ENCODE data around the gene B4GALT5.

B4GALT5 gene

DNA sequence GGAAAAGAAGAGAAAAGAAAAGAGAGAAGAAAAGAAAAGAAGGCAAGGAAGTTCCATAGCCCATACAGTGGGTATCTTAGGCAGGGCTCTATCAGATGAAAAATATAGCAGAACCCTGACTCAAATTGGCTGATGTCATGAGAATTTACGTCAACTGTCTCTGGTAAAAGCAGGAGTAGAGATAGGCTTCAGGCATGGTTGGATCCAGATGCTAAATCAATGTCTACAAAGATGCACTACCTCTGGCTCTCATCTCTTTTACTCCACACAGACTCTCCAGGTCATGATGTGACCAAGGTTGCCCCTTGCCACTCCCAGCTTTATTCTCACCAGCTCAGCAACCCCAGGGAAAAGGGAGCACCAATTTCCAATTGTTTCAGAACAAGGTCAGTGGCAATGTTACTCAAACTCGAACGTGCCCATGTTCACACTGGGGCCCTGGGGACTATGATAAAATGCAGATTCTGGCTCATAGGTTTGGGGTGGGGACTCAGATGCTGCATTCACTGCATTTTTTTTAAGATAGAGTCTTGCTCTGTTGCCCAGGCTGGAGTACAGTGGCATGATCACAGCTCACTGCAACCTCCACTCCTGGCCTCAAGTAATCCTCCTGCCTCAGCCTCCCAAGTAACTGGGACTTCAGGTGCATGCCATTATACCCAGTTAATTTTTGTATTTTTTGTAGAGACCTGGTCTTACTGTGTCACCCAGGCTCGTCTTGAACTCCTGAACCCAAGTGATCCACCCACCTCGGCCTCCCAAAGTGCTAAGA is 112.3 kb downstream of the B4GALT5 start:
- no peak for DNase-seq

DNA sequence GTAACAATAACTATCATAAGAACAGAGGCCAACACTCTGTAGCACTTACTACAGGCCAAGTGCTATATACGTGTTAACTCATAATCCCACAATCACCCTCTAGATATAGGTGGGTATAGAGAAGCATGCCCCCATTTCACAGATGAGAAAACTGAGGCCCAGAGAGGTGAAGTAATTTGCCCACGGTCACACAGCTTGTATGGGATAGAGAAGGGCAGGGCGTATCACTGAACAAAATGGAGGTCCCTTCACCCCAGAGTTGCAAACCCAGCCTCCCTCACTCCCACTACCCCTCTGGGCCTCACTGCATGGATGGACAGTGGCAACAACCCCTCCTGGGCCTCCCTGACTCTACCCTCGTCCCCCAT is 113.9 kb downstream of the B4GALT5 start:
- no peak for DNase-seq

DNA sequence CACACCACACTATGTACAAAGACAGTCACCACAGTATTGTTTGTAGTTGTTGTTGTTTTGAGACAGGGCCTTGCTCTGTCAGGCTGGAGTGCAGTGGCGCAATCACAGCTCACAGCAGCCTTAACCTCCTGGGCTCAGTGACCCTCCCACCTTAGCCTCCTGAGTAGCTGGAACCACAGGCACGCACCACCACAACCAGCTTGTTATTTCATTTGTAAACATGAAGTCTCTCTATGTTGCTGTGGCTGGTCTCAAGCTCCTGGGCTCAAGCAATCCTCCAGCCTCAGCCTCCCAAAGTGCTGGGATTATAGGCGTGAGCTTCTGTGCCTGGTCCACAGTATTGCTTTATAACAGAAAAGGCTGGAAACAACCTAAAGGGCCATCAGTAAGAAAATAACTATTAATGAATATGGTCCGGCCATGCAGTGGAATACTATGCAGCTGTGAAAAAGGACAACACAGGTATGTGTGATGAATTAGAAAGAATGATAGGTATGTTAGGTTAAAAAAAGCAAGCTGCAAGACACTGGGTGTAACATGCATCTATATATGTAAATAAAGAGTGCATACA is 115.8 kb downstream of the B4GALT5 start:
- no peak for DNase-seq

DNA sequence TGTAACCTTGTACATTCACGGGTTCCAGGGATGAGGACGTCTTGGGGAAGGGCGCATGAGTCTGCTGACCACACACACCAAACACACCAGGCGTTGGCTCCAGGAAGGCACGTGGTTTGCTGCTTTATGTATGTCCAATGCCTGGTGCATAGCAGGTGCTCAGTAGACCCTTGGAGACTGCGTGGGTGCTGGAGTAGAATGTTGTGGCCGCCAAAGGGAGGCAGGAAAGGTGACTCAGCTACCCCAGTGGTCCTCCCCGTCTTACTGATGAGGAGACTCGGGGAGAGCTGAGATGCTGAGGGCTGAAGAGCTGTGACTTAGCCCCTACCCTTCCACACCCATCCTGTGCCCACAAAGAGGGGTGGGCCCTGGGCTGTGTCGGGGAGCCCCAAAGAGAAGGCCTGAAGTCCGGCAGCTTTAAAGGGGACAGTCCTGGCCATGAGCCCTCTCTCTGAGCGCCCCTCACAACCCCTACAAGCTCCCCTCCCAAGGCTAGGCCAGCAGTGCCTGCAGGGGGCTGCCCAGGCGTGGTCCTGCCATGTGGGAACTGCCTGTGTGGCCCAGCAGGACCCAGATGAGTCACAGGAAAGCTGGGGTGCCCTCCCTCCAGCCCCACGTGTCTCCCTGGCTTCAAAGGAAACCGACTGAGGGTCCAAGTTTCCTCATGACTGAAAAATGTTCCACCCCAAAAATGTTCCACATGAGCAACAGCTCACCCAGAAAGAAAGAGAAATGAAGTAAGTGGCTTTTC is 117.7 kb downstream of the B4GALT5 start:
- no peak for DNase-seq

DNA sequence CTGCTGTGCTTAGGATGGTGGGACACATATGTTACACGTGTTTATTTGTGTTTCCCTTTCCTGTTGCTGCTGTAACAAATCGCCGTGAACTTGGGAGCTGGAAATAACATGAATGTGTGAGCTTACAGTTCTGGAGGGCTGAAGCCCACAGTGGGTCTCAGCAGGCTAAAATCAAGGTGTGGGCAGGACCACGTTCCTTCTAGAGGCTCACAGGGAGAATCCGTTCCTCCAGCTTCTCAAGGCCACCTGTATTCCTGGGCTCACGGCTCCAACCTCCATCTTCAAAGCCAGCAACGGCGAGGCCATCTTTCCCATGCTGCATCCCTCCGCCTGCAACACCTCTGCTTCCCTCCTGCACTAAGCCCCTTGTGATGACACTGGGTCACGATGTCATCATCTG is 118.3 kb downstream of the B4GALT5 start:
- DNase-seq = no peak

DNA sequence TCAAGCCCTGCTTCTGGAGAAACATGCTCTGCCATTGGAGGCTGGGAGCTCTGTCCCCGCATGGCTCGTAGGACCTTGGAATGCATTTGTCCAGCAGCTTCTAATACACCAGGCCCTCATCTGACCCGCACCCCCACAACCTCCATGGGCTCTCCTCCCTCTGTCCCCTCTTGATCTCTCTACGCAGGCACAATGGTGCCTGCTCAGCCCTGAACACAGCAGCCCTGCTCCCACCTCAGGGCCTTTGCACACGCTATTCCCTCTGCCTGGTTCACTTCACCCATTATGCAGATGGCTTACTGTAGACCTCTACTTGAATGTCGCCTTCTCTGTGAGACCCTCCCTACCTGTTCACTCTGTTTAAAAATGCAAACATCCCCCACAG is 118.8 kb downstream of the B4GALT5 start:
- no peak for DNase-seq

DNA sequence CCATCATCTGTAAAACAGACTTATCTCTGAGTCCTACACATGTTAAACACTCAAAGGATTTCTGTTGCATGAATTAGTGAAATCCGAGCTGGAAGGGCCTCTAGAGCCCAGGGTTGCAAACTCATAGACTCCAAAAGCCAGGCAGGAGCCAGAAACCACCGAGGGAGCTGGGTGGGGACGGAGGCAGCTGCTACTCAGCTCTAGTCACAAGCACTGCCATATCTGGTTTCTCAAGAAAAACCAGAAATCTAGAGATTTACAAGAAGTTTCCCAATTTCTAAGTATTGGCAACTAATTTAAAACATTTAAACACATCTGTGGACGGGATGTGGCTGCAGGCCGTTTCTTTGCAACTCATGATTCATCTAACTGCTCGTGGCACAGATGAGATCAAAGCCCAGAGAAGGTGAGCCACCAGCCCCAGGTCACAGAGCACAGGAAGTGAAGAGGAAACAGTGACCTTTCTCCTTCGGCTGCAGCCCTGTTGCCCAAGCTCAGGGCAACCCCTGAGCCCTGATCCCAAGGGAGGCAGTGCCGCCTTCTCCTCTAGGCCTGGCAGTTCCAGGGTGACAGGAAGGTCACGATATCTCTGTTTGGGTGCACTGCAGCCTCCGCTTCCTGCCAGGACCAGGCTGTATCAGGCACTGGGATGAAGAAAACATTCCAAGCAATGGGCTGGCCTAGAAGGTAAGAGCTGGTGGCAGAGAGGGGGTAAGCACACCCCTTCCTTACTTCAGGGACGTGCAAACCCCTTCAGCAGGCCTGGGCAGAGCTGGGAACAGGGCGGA is 119.3 kb downstream of the B4GALT5 start:
- DNase-seq = no peak

DNA sequence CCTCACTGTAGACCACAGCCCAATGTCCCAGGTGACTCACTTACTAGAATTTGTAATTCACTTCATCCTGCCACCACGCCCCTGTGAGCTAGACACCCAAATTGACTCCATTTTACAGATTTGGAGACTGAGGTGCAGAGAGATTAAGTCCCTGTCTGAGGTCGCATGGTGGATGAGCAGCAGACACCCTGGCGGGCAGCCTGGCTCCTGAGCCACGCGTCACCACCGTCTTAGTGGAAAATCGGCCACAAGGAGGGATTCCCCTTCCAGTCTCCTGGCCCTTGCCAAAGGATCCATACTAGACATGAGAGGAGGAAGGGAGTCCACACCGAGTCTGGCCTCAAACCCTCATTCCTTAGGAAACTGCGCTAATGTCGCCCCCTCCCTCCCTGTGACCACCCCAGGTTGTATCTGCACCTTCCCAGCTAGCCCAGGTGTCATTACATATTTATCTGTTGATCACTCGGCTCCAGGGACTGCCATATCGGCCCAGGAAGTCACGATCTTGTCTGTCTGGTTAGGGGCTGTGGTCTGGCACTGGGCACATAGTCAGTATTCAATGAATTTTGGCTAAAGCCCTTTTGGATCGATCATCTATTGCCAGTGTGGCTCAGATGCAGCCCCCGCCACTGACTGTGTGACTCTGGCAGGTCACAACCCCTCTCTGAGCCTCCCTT is 120.1 kb downstream of the B4GALT5 start:
- DNase-seq = no peak

DNA sequence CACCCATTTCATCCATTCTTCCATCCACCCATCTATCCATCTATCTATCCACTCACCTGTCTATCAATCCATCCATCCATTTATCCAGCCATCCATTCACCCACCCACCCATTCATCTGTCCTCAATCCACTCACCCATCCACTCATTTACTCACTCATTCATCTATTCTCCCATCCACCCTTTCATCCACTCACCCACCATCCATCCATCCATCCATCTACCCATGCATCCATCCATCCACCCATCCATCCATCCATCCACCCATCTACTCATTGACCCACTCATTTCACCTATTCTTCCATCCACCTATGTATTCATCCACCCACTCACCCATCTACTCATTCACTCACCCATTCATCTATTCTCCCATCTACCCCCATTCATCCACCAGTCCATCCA is 121.6 kb downstream of the B4GALT5 start:
- no peak for DNase-seq

DNA sequence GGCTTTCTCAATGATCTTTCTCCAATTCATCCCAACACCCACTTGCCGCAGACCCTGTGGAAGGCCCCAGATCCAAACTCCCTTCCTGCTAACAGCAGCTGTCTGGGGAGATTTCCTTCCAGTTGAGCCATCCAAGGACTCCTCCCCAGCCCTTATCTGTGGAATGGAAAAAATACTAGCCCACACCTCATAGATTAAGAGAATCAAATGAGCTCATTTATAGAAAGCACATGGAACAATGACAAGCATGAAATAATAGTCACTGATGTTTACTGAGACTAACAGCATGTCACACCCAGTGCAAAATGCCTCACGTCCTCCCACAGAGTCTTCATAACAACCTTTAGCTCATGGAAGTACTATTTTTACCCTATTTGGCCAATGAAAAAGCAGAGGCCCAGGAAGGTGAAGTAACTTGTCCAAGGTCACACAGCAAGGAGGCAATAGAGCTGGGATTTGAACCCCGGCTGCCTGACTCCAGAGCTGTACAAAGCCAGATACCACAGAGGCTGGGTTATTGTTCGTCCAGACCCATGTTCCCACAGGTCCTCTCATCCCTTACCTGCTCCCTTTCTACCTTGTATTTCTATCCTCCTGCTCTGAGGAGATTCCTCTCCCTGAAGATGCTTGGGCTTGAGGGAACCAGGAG is 122.3 kb downstream of the B4GALT5 start:
- DNase-seq = no peak

DNA sequence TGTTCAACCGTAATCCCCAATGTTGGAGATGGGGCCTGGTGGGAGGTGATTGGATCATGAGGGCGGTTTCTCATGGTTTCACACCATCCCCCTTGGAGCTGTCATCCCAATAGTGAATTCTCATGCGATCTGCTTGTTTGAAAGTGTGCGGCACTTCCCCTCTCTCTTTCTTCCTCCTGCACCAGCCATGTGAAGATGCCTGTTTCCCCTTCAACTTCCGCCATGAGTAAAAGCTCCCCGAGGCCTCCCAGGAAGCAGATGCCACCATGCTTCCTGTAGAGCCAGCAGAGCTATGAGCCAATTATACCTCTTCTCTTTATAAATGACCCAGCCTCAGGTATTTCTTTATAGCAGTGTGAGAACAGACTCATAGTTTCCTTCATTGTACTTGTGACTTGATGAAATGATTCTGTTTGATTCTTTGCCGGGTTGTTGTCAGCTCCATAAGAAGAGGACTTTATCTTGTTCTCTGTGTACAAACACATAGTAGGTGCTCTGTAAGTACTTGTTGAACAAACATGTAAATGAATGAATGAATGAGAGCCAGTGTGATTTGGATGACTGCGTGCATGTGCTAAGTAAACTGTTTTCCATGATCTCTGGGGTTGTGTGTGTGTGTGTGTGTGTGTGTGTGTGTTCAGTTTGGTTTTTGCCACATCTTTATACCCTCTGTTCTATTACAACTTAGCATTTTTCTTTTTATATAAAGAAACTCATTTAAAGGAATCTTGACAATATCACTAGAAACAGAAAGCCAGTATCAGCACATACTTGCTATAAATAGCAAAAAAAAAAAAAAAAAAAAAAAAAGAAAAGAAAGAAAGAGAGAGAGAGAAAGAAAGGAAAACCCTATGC is 123.3 kb downstream of the B4GALT5 start:
- no peak for DNase-seq

DNA sequence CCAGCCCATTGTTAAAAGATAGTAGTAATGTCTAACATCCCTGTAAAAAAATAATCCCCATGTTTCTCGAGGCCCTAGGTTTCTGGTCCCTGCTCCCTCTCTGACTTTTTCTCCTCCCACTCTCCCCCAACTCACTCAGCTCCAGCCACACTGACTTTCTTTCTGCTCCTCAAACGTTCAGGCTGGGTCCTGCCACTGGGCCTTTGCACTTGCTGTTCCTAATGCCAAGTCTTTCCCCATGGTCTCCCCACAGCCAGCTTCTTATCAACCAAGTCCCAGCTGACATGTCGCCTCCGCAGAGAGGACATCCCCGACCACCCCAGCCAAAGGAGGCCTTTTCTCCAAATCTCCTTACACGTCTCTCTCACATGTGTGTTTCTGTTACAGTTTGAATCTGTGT is 123.9 kb downstream of the B4GALT5 start:
- DNase-seq = no peak

DNA sequence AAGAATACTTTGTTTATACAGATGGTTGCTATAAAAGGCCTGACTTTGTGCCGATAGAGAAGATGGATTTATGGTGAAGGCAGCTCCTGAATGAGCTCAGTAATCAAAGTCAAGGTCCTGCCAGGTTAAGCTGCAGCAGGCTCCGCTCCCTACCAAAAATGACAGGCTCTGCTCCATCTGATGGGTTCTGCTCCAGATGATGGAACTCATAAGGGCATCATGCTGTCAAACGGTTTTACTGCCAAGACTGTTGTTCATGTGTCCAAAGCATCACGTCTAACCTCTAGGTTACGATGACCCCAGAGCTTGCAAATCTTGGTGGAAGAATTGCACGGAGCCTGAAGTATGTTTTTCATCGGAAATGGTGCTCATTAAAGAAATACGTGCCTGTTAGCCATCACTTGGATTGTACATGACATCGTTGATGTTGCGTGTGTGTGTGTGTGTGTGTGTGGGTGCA is 126.5 kb downstream of the B4GALT5 start:
- DNase-seq = no peak

DNA sequence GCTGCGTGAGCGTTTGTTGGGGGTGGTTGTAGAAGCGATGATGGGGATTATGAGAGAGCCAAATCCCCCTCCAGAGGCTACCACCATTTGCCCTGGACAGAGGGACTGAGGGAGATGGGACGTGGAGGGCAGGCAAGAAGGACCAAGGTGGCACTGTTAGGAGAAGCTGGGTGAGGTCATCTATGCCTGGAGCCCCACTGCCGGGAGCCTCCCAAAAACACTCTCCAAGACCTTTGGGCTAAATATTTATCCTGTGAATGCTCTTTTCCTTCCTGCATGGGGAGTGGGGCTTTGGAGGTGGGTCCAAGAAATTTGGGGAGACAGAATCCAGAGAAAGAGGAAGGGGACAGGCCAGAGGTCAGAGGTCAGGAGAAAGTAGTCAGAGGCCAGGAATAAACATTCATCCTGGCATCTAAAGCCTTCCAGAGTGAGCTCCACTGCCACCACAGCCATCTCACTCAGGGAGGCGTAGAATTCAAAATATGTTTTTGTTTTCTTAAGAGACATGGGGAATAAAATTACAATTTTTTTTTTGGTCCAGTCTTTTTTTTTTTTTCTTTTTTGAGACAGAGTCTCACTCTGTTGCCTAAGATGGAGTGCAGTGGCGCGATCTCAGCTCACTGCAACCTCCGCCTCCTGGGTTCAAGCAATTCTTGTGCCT is 128.0 kb downstream of the B4GALT5 start:
- no peak for DNase-seq

DNA sequence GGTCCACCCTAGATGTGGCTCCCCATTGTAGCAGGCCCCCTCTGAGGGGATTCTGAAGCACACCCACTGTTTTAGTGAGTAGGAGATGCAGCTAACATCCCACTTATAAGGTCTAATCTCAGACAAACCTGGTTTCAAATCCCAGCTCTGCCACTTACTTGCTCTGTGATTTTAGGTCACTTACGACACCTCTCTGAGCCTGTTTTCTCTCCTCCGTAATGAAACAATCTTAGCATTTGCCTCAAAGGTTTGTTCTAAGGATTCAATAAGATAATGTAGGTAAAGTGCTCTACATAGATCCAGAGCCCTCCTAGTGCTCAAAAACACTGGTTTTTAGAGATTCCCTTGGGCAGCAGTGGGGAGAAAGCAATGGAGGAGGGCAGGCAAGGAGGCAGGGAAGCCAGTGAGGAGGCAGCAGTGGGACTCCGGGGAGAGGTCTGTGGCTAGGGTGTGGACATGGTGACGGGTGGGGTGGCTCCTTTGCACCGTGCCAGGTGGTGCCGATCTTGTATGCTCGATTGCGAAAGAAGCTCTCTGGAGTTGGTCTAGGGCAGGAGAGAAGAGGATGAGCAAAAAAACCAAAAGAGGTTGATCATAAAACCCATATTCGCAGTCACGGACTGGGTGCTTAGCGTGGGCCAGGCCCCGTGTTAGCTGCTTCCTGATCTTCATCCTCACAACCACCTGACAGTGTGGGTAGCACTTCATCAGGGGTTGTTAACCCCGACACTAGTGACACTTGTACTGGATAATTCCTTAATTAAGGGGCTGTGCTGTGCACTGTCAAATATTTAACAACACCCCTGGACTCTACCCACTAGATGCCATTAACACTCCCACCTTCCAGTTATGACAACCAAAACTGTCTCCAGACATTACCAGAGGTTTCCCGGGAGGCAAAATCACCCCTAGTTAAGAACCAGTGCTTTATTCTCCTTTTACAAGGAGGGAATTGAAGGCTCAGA is 129.0 kb downstream of the B4GALT5 start:
- no peak for DNase-seq

DNA sequence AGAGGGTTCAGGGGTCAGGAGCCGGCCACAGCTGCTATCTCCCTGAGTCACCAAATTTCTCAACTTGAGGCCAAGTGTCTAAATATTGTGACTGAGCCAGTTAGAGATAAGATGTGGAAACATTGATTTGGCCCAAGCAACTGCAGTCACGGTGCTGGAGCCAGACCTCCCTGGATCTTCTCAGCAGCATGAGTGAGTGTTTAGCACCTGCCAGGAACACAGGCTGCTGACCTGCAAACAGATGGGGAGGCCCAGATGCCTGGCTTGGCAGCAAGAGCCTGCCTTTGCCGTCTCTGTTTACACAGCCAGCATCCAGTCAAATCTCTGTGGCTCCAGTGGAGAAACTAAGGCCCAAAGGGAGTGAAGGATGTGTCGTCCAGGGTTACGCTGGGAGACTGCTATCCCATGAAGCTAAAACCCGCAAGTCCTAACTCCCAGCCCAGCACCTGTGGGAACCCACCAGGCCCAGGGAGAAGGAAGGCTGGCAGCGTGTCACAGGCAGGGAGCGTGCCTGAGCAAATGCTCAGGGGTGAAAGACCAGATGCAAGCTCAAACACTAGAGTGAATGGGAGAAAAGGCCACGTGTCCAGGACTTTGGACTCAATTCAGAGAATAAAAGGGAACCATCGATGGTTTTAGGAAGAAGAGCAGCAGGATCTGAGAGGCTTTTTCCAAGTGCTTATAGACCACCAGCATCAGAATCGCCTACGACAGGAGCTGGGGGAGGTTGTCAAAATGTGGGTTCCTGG is 129.8 kb downstream of the B4GALT5 start:
- no peak for DNase-seq

DNA sequence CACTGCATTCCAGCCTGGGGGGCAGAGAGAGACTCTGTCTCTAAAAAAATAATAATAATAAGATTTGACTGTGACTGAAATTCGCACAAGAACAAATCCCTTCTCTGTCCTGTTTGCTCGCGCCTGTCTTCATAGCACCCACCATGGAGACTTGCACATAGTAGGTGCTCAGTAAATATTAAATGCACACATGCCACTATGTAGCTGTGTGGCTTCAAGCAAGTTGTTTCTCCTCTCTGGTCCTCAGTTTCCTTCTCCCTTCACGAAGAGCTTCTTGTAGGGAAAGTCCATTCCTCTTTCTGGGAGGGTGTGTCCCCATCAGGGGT is 130.4 kb downstream of the B4GALT5 start:
- no peak for DNase-seq
